ENCODE results near the gene REEP3. TPM values are rescaled to one million over a fixed set of nuclear protein-coding genes. Genes with fewer than 3 reads are reported as not detected.

The REEP3 gene
- total and polyA plus RNA-seq, 2 donors (not counting 1 experiment from before 2014, with no cell fraction given): 2.2 to 8.8 TPM

DNA sequence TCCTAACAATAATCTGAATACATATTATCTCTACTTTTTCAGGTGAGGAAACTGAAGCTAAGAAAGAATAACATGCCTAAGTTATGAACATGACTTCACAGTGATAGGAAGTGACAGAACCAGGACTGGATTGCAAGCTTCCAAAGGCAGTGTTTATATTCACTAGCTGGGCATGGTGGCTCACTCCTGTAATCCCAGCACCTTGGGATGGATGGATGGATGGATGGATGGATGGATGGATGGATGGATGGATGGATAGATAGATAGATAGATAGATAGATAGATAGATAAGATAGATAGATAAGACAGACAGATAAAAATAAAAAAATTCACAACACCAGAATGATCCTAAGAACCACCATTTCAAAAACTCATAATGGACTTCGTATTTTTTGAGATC is 37.2 kb upstream of the REEP3 start:
- CTCF ChIA-PET: no interaction called here
- no CpG with 5 or more reads among the region's 1 CpG for WGBS (ENCODE audit: insufficient coverage)

DNA sequence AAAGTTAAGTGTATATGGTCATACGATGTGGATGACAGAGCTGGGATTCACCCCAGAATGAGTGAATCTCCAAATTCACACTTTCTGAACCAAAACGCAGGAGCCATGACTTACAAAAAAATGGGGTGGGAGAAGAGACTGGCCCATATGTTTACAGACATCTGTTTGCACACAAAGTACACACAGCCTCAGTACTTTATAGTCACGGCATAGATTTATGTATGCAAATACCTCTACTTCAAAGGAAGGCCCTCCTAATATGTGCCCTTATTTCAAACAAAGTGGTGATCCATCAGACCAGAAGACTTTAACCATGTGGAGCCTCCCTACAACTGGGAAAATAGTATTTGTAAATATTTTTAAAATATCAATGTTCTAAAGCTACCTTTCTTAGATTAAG is 33.2 kb upstream of the REEP3 start:
- CTCF ChIA-PET: no interaction called here
- WGBS (ENCODE audit: insufficient coverage): 100% methylated on average over 1 of the region's 3 CpGs
- H4K20me1 ChIP-seq (ENCODE audit: control insufficient read depth, insufficient read depth, low read length, poor library complexity, severe bottlenecking): peaks cover 21% of the 10 kb centered on the region

More for the DNA sequence above, 37.2 kb upstream of the REEP3 start:
- DNase-seq (no peak), ATAC-seq (ENCODE audit: low read depth) (no peak)
- Histone ChIP-seq H4K20me1 (ENCODE audit: control insufficient read depth, insufficient read depth, low read length, poor library complexity, severe bottlenecking) (peaks cover 27% of the 10 kb centered on the region), H3K27ac (ENCODE audit: low read length in 2 of 2) (no peak overlapping the region), H2AFZ (ENCODE audit: insufficient read depth, low read depth, low read length, poor library complexity, severe bottlenecking) (no peak overlapping the region), H3K9ac (ENCODE audit: low read length) (no peak overlapping the region), H3K36me3 (replicated peaks in 1 of 2; ENCODE audit: control extremely low read depth in 1 of 2, control insufficient read depth in 1 of 2, extremely low read depth in 1 of 2, insufficient read depth in 2 of 2, low read length in 1 of 2) (no peaks in the 10 kb centered on the region), H3K4me3 (ENCODE audit: control extremely low read depth in 1 of 5, extremely low read depth in 1 of 5, insufficient read depth in 1 of 5, low read depth in 2 of 5, low read length in 4 of 5) (no peak overlapping the region), H3K4me2 (replicated peaks; ENCODE audit: low read depth, low read length, poor library complexity, severe bottlenecking) (no peak overlapping the region), H3K4me1 (ENCODE audit: control insufficient read depth in 2 of 2, insufficient read depth in 2 of 2, low read length in 2 of 2) (peaks cover 0 to 3% of the 10 kb centered on the region in 2 donors), H3K9me3 (ENCODE audit: control extremely low read depth in 1 of 3, control insufficient read depth in 2 of 3, insufficient read depth in 1 of 3, low read length in 2 of 3) (no peaks in the 10 kb centered on the region), H3K27me3 (replicated peaks in 1 of 4; ENCODE audit: control extremely low read depth in 1 of 4, control insufficient read depth in 3 of 4, insufficient read depth in 4 of 4, low read length in 3 of 4) (no peaks in the 10 kb centered on the region), H3K79me2 (ENCODE audit: control insufficient read depth, insufficient read depth, low read length) (peaks cover 34% of the 10 kb centered on the region)
- Mint-ChIP-seq H3K27me3 (no peaks in the 10 kb centered on the region), H3K4me3 (no peak overlapping the region), H3K4me1 (peaks cover 6% of the 10 kb centered on the region), H3K9me3 (ENCODE audit: insufficient read depth) (no peaks in the 10 kb centered on the region), H3K27ac (no peak overlapping the region)
- intact Hi-C loops (cut with micrococcal nuclease): no loop called here
- POLR2A ChIA-PET: no interaction called here
- TF ChIP-seq EZH2 (IDR thresholded peaks at IDR 0.05; ENCODE audit: borderline replicate concordance, insufficient read depth, low read depth, low read length, poor library complexity, severe bottlenecking): no peak
- TF ChIP-seq, protein P1, sequence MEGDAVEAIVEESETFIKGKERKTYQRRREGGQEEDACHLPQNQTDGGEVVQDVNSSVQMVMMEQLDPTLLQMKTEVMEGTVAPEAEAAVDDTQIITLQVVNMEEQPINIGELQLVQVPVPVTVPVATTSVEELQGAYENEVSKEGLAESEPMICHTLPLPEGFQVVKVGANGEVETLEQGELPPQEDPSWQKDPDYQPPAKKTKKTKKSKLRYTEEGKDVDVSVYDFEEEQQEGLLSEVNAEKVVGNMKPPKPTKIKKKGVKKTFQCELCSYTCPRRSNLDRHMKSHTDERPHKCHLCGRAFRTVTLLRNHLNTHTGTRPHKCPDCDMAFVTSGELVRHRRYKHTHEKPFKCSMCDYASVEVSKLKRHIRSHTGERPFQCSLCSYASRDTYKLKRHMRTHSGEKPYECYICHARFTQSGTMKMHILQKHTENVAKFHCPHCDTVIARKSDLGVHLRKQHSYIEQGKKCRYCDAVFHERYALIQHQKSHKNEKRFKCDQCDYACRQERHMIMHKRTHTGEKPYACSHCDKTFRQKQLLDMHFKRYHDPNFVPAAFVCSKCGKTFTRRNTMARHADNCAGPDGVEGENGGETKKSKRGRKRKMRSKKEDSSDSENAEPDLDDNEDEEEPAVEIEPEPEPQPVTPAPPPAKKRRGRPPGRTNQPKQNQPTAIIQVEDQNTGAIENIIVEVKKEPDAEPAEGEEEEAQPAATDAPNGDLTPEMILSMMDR (IDR thresholded peaks at IDR 0.05): no peak

More for the DNA sequence above, 33.2 kb upstream of the REEP3 start:
- Histone ChIP-seq H3K27me3 (replicated peaks in 1 of 4; ENCODE audit: control extremely low read depth in 1 of 4, control insufficient read depth in 3 of 4, insufficient read depth in 4 of 4, low read length in 3 of 4) (no peaks in the 10 kb centered on the region), H3K9me3 (ENCODE audit: control extremely low read depth in 1 of 3, control insufficient read depth in 2 of 3, insufficient read depth in 1 of 3, low read length in 2 of 3) (no peaks in the 10 kb centered on the region), H3K36me3 (replicated peaks in 1 of 2; ENCODE audit: control extremely low read depth in 1 of 2, control insufficient read depth in 1 of 2, extremely low read depth in 1 of 2, insufficient read depth in 2 of 2, low read length in 1 of 2) (no peaks in the 10 kb centered on the region), H2AFZ (ENCODE audit: insufficient read depth, low read depth, low read length, poor library complexity, severe bottlenecking) (no peak overlapping the region), H3K4me2 (replicated peaks; ENCODE audit: low read depth, low read length, poor library complexity, severe bottlenecking) (no peak overlapping the region), H3K27ac (ENCODE audit: low read length in 2 of 2) (no peak overlapping the region), H3K79me2 (ENCODE audit: control insufficient read depth, insufficient read depth, low read length) (peaks cover 47% of the 10 kb centered on the region), H3K9ac (ENCODE audit: low read length) (no peak overlapping the region), H3K4me3 (ENCODE audit: control extremely low read depth in 1 of 5, extremely low read depth in 1 of 5, insufficient read depth in 1 of 5, low read depth in 2 of 5, low read length in 4 of 5) (no peak overlapping the region), H3K4me1 (ENCODE audit: control insufficient read depth in 2 of 2, insufficient read depth in 2 of 2, low read length in 2 of 2) (peaks cover 0 to 3% of the 10 kb centered on the region in 2 donors)
- DNase-seq (no peak), ATAC-seq (ENCODE audit: low read depth) (no peak)
- Mint-ChIP-seq H3K27ac (no peak overlapping the region), H3K9me3 (ENCODE audit: insufficient read depth) (no peaks in the 10 kb centered on the region), H3K27me3 (no peaks in the 10 kb centered on the region), H3K4me3 (no peak overlapping the region), H3K4me1 (peaks cover 4% of the 10 kb centered on the region)
- POLR2A ChIA-PET: no interaction called here
- TF ChIP-seq EZH2 (IDR thresholded peaks at IDR 0.05; ENCODE audit: borderline replicate concordance, insufficient read depth, low read depth, low read length, poor library complexity, severe bottlenecking): no peak
- TF ChIP-seq, protein P1 (IDR thresholded peaks at IDR 0.05): no peak
- intact Hi-C loops (cut with micrococcal nuclease): no loop called here

Measured in B cell (primary cell).